ENCODE measurements around the gene EDA.

Gene EDA

DNA sequence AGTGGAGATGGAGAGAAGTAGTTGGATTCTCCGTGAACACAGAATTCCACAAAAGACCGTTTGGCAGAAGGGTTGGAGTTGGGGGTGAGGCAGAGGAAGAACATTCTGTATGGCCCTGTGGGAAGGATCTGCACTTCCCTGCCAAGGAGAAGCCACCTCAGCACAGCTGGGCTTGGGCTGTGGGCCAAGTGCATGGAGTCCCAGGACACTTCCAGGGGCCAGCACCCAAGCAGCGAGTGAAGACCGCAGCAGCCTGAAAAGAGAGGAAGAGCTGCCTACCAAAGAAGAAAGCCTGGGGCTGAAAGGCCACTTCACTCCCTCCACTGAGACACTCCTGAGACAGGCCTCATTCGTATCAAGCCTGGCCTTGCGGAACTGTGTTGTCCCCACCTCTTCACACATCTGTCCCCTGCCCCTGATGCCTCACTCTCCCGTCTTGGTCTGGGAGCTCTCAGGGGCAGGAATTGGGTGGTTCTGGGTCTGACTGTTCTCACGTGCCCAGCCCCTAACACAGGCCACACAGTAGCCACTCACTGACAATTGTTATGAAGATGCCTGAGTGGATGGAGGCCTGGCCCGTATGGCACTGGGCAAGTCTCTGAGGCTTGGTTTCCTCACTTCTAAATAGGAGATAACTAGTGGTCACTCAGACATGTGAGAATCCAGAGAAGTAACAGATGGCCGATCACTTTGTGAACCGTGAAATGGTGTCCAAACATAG lies 437.1 kb downstream of the EDA start:
- no peak overlapping the region for H3K27ac ChIP-seq
- TF ChIP-seq, protein P1, sequence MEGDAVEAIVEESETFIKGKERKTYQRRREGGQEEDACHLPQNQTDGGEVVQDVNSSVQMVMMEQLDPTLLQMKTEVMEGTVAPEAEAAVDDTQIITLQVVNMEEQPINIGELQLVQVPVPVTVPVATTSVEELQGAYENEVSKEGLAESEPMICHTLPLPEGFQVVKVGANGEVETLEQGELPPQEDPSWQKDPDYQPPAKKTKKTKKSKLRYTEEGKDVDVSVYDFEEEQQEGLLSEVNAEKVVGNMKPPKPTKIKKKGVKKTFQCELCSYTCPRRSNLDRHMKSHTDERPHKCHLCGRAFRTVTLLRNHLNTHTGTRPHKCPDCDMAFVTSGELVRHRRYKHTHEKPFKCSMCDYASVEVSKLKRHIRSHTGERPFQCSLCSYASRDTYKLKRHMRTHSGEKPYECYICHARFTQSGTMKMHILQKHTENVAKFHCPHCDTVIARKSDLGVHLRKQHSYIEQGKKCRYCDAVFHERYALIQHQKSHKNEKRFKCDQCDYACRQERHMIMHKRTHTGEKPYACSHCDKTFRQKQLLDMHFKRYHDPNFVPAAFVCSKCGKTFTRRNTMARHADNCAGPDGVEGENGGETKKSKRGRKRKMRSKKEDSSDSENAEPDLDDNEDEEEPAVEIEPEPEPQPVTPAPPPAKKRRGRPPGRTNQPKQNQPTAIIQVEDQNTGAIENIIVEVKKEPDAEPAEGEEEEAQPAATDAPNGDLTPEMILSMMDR (IDR thresholded peaks at IDR 0.05) = no peak
- no peak for TF ChIP-seq ZFX (IDR thresholded peaks at IDR 0.05; ENCODE audit: borderline replicate concordance)

DNA sequence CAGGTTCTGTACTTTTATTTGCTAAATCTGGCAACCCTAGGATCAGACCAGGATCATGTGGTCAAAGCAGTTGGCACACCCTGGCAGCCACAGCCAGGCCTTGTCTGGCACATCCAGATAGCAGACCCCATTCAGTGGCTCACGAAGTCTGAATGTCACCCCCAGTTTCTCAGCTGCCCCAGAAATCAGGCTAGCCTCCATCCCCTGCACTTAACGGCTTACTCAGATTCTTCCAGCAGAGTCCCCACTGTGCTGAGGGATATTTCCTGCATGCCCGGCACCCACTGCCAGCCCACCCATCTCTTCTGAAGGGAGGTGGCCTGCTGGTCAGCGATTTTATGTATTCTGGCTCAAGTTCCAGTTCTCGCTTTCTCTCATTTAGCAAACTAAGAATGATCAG lies 438.5 kb downstream of the EDA start:
- TF ChIP-seq ZFX (IDR thresholded peaks at IDR 0.05; ENCODE audit: borderline replicate concordance) = no peak
- TF ChIP-seq, protein P1 (IDR thresholded peaks at IDR 0.05) = no peak
- no peak overlapping the region for H3K27ac ChIP-seq

DNA sequence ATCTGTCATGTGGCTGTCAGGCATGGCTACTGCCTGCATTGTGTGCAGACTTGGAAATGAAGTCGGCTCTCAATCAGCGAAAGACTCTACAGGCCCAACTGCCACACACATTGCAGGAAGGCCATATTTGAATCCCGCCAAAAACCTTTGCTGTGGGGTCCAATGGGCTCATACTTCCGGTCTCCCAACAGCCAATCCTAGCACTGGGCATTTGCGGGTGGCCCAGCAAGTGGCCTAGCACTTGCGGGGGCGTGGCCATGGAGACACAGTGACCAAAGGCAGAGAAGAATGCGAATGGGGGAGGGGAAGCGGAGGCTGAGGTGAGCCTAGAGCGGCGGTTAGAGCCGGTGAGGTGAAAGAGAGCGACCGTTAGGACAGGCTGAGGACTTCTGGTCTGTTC lies 446.2 kb downstream of the EDA start, which contains the start of gene OTUD6A:
OTUD6A (plus strand) TSS at position 382 of the 400 bp plus-strand sequence. CDS start 68 bp downstream, outside the sequence.
- TF ChIP-seq, protein P1 (IDR thresholded peaks at IDR 0.05) = no peak
- TF ChIP-seq ZFX (IDR thresholded peaks at IDR 0.05; ENCODE audit: borderline replicate concordance) = no peak
- H3K27ac ChIP-seq = no peak within 1 kb of the TSS

DNA sequence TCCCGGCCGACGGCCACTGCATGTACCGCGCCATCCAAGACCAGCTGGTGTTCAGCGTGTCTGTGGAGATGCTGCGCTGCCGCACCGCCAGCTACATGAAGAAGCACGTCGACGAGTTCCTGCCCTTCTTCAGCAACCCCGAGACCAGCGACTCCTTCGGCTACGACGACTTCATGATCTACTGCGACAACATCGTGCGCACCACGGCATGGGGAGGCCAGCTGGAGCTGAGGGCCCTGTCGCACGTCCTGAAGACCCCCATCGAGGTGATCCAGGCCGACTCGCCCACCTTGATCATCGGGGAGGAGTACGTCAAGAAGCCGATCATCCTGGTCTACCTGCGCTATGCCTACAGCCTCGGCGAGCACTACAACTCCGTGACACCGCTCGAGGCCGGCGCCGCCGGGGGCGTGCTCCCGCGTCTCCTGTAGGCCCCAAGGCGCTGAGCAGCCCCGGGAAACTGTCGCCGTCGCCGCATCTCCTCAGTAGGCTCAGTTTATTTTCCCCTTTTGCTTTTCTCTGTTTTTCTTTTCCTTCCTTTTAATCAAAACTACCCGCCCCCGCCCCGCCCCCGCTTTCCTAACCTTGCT lies 447.1 kb downstream of the EDA start:
- TF ChIP-seq, protein P1 (IDR thresholded peaks at IDR 0.05) = no peak
- TF ChIP-seq ZFX (IDR thresholded peaks at IDR 0.05; ENCODE audit: borderline replicate concordance) = no peak
- H3K27ac ChIP-seq = no peak overlapping the region

DNA sequence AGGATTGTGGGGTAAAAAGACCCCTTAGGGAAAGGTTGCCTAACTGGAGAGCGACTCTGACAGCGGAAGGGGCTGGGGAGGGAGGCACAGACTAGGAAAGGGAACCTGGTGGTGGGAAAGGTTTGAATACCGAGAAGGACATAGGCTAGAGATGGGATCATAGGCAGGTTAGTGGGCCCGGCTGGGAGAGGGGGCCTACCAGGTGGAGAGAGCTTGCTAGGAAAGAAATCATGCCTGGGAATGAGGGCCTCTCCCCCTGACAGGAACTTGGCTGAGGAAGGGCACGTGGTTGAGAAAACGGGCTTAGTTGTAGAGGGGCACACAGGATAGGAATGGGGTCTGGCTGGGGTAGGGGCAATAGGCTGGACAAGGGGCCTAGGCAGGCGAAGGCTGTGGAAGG lies 450.7 kb downstream of the EDA start:
- no peak for TF ChIP-seq ZFX (IDR thresholded peaks at IDR 0.05; ENCODE audit: borderline replicate concordance)
- TF ChIP-seq, protein P1 (IDR thresholded peaks at IDR 0.05) = no peak

DNA sequence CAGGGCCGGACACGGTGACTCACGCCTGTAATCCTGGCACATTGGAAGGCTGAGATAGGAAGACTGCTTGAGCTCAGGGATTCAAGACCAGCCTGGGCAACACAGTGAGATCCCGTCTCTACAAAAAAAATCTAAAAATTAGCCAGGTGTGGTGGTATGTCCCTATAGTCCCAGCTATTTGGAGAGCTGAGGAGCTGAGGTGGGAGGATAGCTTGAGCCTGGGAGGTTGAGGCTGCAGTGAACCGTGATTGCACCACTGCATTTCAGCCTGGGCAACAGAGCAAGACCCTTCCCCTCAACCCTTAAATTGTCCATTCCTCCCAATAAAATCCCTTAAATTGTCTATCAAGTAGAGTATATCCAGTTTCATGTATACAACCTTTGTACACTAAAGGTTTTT lies 463.4 kb downstream of the EDA start:
- no peak for TF ChIP-seq ZFX (IDR thresholded peaks at IDR 0.05; ENCODE audit: borderline replicate concordance)
- TF ChIP-seq, protein P1 (IDR thresholded peaks at IDR 0.05) = no peak
- no peak overlapping the region for H3K27ac ChIP-seq

More for the DNA sequence above, 450.7 kb downstream of the EDA start:
- H3K27ac ChIP-seq = no peak overlapping the region

DNA sequence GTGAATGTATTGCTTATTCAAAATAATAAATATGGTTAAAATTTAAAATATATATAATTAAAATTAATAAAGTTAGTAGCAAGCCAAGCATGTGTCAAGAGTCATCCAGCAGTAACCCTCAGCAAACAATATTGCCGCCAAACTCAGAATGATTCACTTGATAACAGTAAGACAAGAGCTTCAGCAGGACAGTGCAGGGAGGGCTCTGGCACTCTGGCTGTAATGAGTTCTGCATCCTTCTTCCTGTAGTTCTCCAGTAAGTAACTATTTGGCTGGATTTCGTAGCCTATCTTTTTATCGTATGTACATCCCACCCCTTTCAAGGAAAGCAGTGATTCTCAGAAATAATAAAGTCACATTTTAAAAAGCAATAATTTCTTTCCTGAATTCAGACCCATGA lies 464.0 kb downstream of the EDA start:
- TF ChIP-seq, protein P1 (IDR thresholded peaks at IDR 0.05) = no peak
- no peak for TF ChIP-seq ZFX (IDR thresholded peaks at IDR 0.05; ENCODE audit: borderline replicate concordance)
- H3K27ac ChIP-seq = no peak overlapping the region
